Measurements from ENCODE around the gene PXK.

GRCh38 chr3:58322793-58323192 is 9.9 kb upstream of the PXK start:
- TF ChIP-seq POLR2AphosphoS5 (IDR thresholded peaks at IDR 0.05) (no peak), POLR2A (IDR thresholded peaks at IDR 0.05) (no peak)
- TF ChIP-seq, protein P1, sequence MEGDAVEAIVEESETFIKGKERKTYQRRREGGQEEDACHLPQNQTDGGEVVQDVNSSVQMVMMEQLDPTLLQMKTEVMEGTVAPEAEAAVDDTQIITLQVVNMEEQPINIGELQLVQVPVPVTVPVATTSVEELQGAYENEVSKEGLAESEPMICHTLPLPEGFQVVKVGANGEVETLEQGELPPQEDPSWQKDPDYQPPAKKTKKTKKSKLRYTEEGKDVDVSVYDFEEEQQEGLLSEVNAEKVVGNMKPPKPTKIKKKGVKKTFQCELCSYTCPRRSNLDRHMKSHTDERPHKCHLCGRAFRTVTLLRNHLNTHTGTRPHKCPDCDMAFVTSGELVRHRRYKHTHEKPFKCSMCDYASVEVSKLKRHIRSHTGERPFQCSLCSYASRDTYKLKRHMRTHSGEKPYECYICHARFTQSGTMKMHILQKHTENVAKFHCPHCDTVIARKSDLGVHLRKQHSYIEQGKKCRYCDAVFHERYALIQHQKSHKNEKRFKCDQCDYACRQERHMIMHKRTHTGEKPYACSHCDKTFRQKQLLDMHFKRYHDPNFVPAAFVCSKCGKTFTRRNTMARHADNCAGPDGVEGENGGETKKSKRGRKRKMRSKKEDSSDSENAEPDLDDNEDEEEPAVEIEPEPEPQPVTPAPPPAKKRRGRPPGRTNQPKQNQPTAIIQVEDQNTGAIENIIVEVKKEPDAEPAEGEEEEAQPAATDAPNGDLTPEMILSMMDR (IDR thresholded peaks at IDR 0.05): no peak
